Measurements from ENCODE around the gene MYO9A.

Gene MYO9A

GRCh38 chr15:71777216-71777943 is 340.6 kb downstream of the MYO9A start:
- H3K27ac Mint-ChIP-seq = no peak overlapping the region
- H3K4me1 Mint-ChIP-seq = peaks cover 15% of the 10 kb centered on the region
- H3K36me3 Mint-ChIP-seq (ENCODE audit: low read depth) = no peaks in the 10 kb centered on the region
- TF ChIP-seq, protein P1, sequence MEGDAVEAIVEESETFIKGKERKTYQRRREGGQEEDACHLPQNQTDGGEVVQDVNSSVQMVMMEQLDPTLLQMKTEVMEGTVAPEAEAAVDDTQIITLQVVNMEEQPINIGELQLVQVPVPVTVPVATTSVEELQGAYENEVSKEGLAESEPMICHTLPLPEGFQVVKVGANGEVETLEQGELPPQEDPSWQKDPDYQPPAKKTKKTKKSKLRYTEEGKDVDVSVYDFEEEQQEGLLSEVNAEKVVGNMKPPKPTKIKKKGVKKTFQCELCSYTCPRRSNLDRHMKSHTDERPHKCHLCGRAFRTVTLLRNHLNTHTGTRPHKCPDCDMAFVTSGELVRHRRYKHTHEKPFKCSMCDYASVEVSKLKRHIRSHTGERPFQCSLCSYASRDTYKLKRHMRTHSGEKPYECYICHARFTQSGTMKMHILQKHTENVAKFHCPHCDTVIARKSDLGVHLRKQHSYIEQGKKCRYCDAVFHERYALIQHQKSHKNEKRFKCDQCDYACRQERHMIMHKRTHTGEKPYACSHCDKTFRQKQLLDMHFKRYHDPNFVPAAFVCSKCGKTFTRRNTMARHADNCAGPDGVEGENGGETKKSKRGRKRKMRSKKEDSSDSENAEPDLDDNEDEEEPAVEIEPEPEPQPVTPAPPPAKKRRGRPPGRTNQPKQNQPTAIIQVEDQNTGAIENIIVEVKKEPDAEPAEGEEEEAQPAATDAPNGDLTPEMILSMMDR (IDR thresholded peaks at IDR 0.05; ENCODE audit: unreplicated experiment in 3 of 3) = no peak
- no peaks in the 10 kb centered on the region for H3K9me3 Mint-ChIP-seq
- no peaks in the 10 kb centered on the region for H3K27me3 Mint-ChIP-seq (ENCODE audit: low read depth)
- H3K4me3 Mint-ChIP-seq = no peak overlapping the region

GRCh38 chr15:71776304-71776703 is 341.6 kb downstream of the MYO9A start:
- Mint-ChIP-seq H3K9me3 (peaks cover 5% of the 10 kb centered on the region), H3K4me3 (no peak overlapping the region), H3K36me3 (ENCODE audit: low read depth) (peaks cover 6% of the 10 kb centered on the region), H3K27ac (no peak overlapping the region), H3K27me3 (ENCODE audit: low read depth) (no peaks in the 10 kb centered on the region), H3K4me1 (peaks cover 15% of the 10 kb centered on the region)
- TF ChIP-seq, protein P1 (IDR thresholded peaks at IDR 0.05; ENCODE audit: unreplicated experiment in 3 of 3) = no peak

- H3K27ac Mint-ChIP-seq = no peak overlapping the region
- peaks cover 10% of the 10 kb centered on the region for H3K36me3 Mint-ChIP-seq (ENCODE audit: low read depth)
- H3K27me3 Mint-ChIP-seq (ENCODE audit: low read depth) = no peaks in the 10 kb centered on the region
- TF ChIP-seq, protein P1 (IDR thresholded peaks at IDR 0.05; ENCODE audit: unreplicated experiment in 3 of 3) = no peak
- H3K4me1 Mint-ChIP-seq = peaks cover 15% of the 10 kb centered on the region
- peaks cover 7% of the 10 kb centered on the region for H3K9me3 Mint-ChIP-seq
- no peak overlapping the region for H3K4me3 Mint-ChIP-seq
Observed at GRCh38 chr15:71775856-71776255, 342.1 kb downstream of the MYO9A start.

- Mint-ChIP-seq H3K36me3 (ENCODE audit: low read depth) (peaks cover 15% of the 10 kb centered on the region), H3K9me3 (peaks cover 8% of the 10 kb centered on the region), H3K4me1 (peaks cover 1% of the 10 kb centered on the region), H3K27ac (no peak overlapping the region), H3K4me3 (no peak overlapping the region), H3K27me3 (ENCODE audit: low read depth) (no peaks in the 10 kb centered on the region)
- TF ChIP-seq, protein P1 (IDR thresholded peaks at IDR 0.05; ENCODE audit: unreplicated experiment in 3 of 3) = no peak
Observed at GRCh38 chr15:71773206-71773859, 344.6 kb downstream of the MYO9A start.

Data from nephron (organoid).